ELF-1 (cell line): ENCODE measurements around the gene NAALADL2.
"Not testable (repeated sequence)": the region's sequence is repeated elsewhere in the genome, so short reads cannot be mapped to it uniquely, and the experiment has no call there.

ENCODE experiments used
- DNase-seq: peaks from one replicate; pipeline ENCODE4 v3.0.0-alpha.2; 2016; ENCODE audit warnings: low read depth, low spot score

NAALADL2 gene

GRCh38 chr3:175748087-175748730, 889.1 kb downstream of the NAALADL2 start:
- no peak for DNase-seq

- DNase-seq: no peak
Observed at GRCh38 chr3:175749981-175750380, 890.8 kb downstream of the NAALADL2 start.

- no peak for DNase-seq
Observed at GRCh38 chr3:175751089-175751488, 892.0 kb downstream of the NAALADL2 start.

- no peak for DNase-seq
Observed at GRCh38 chr3:175763948-175764347, 904.8 kb downstream of the NAALADL2 start.

GRCh38 chr3:175764722-175765121, 905.6 kb downstream of the NAALADL2 start:
- DNase-seq: no peak

GRCh38 chr3:175770426-175770825, 911.3 kb downstream of the NAALADL2 start:
- DNase-seq: no peak

GRCh38 chr3:175777495-175777894, 918.4 kb downstream of the NAALADL2 start:
- no peak for DNase-seq

- no peak for DNase-seq
Observed at GRCh38 chr3:175777965-175778364, 918.8 kb downstream of the NAALADL2 start.

- no peak for DNase-seq
Observed at GRCh38 chr3:175778994-175779393, 919.9 kb downstream of the NAALADL2 start.

GRCh38 chr3:175787109-175787508, 928.0 kb downstream of the NAALADL2 start:
- not testable (repeated sequence) for DNase-seq

GRCh38 chr3:175792245-175792644, 933.1 kb downstream of the NAALADL2 start:
- no peak for DNase-seq

- DNase-seq: no peak
Observed at GRCh38 chr3:175798326-175798725, 939.2 kb downstream of the NAALADL2 start.

GRCh38 chr3:175805825-175806224, 946.7 kb downstream of the NAALADL2 start:
- no peak for DNase-seq

- no peak for DNase-seq
Observed at GRCh38 chr3:175807175-175807574, 948.0 kb downstream of the NAALADL2 start.

- DNase-seq: no peak
Observed at GRCh38 chr3:175818811-175819464, 959.8 kb downstream of the NAALADL2 start.

GRCh38 chr3:175822766-175823491, 963.8 kb downstream of the NAALADL2 start:
- DNase-seq: peak; percentile 24

- DNase-seq: peak; percentile 39
Observed at GRCh38 chr3:175825016-175825580, 966.0 kb downstream of the NAALADL2 start.

- no peak for DNase-seq
Observed at GRCh38 chr3:175826759-175827158, 967.6 kb downstream of the NAALADL2 start.

GRCh38 chr3:175829809-175830208, 970.7 kb downstream of the NAALADL2 start:
- not testable (repeated sequence) for DNase-seq

- peak; percentile 36 for DNase-seq
Observed at GRCh38 chr3:175835763-175836162, 976.6 kb downstream of the NAALADL2 start.

GRCh38 chr3:175836617-175837016, 977.5 kb downstream of the NAALADL2 start:
- peak; percentile 20 for DNase-seq

GRCh38 chr3:175837962-175838361, 978.8 kb downstream of the NAALADL2 start:
- DNase-seq: no peak
